Measurements from ENCODE around the gene CCNB2. TPM values are rescaled to one million over a fixed set of nuclear protein-coding genes. Genes with fewer than 3 reads are reported as not detected.

Gene CCNB2
- total and polyA plus RNA-seq, 10 of the 15 experiments (the other 5 are each of a cell fraction or from before 2014, with no cell fraction given), result 74.1 to 211 (median 103) TPM

GRCh38 chr15:59137566-59137965 lies 32.6 kb downstream of the CCNB2 start:
- Histone ChIP-seq H3K4me2 (ENCODE audit: control insufficient read depth, insufficient read depth) (no peak overlapping the region), H3K4me1 (ENCODE audit: control insufficient read depth, insufficient read depth, low read length) (peaks cover 6% of the 10 kb centered on the region), H3K27me3 (replicated peaks in 1 of 2; ENCODE audit: control insufficient read depth in 2 of 2, insufficient read depth in 2 of 2, low read length in 1 of 2) (no peaks in the 10 kb centered on the region), H4K20me1 (ENCODE audit: control insufficient read depth, insufficient read depth) (no peaks in the 10 kb centered on the region), H3K79me2 (ENCODE audit: control insufficient read depth, insufficient read depth, low read length) (no peaks in the 10 kb centered on the region), H3K27ac (ENCODE audit: control insufficient read depth, insufficient read depth) (no peak overlapping the region), H3K36me3 (ENCODE audit: control insufficient read depth in 2 of 2, insufficient read depth in 2 of 2, low read length in 1 of 2) (peaks cover 31 to 32% of the 10 kb centered on the region in 2 experiments), H3K4me3 (no peak overlapping the region), H3K9me3 (replicated peaks; ENCODE audit: control insufficient read depth, insufficient read depth, low read length) (no peaks in the 10 kb centered on the region), H3K9ac (ENCODE audit: control insufficient read depth, insufficient read depth, low read length) (no peak overlapping the region), H2AFZ (ENCODE audit: control insufficient read depth, low read depth, low read length) (no peak overlapping the region)
- FAIRE-seq, result no peak
- no peak for DNase-seq (ENCODE audit: low read depth, low spot score)
- intact Hi-C loops (cut with micrococcal nuclease; ENCODE audit: unreplicated experiment), result no loop called here
- in situ Hi-C loops (cut with MboI), result no loop called here
- POLR2A ChIA-PET, result no interaction called here
- WGBS (ENCODE audit: insufficient coverage, insufficient replicate concordance, low lambda C conversion rate, missing lambda C conversion rate), result 0% methylated on average over 2 of the region's 2 CpGs
- CTCF ChIA-PET, result interaction anchor here (0.7 to 2.6 kb wide), 12 partner anchors 12 to 391 kb away, joined by 3 to 21 read pairs (median 4); partner anchors contain the start of gene CCNB2
- TF ChIP-seq ETV6 (conservative IDR thresholded peaks at IDR 0.05 in 1 of 2, IDR thresholded peaks at IDR 0.05 in 1 of 2; ENCODE audit: borderline replicate concordance in 1 of 2, low read depth in 1 of 2), result peak in 1 of 2 experiments; percentile 71; a peak in 1 of 4 replicates
- 0 out of 2 replicates have a peak, but pooled peaks have one; percentile 2 for TF ChIP-seq POLR2A (IDR thresholded peaks at IDR 0.05; ENCODE audit: low read depth, low read length)
- TF ChIP-seq, protein P1, sequence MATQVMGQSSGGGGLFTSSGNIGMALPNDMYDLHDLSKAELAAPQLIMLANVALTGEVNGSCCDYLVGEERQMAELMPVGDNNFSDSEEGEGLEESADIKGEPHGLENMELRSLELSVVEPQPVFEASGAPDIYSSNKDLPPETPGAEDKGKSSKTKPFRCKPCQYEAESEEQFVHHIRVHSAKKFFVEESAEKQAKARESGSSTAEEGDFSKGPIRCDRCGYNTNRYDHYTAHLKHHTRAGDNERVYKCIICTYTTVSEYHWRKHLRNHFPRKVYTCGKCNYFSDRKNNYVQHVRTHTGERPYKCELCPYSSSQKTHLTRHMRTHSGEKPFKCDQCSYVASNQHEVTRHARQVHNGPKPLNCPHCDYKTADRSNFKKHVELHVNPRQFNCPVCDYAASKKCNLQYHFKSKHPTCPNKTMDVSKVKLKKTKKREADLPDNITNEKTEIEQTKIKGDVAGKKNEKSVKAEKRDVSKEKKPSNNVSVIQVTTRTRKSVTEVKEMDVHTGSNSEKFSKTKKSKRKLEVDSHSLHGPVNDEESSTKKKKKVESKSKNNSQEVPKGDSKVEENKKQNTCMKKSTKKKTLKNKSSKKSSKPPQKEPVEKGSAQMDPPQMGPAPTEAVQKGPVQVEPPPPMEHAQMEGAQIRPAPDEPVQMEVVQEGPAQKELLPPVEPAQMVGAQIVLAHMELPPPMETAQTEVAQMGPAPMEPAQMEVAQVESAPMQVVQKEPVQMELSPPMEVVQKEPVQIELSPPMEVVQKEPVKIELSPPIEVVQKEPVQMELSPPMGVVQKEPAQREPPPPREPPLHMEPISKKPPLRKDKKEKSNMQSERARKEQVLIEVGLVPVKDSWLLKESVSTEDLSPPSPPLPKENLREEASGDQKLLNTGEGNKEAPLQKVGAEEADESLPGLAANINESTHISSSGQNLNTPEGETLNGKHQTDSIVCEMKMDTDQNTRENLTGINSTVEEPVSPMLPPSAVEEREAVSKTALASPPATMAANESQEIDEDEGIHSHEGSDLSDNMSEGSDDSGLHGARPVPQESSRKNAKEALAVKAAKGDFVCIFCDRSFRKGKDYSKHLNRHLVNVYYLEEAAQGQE (IDR thresholded peaks at IDR 0.05; ENCODE audit: low read depth, low read length), result no peak
- TF ChIP-seq NR2C2 (IDR thresholded peaks at IDR 0.05; ENCODE audit: borderline replicate concordance, control insufficient read depth, insufficient read length, low read depth), result no peak
- no peak for TF ChIP-seq SPI1 (IDR thresholded peaks at IDR 0.05; ENCODE audit: borderline replicate concordance, insufficient read depth, low read depth, low read length)
- TF ChIP-seq BCLAF1 (IDR thresholded peaks at IDR 0.05), result no peak
- peak; percentile 48; the same call in 1 of the 2 replicates for TF ChIP-seq JUNB (IDR thresholded peaks at IDR 0.05)
- no peak for TF ChIP-seq TCF7 (IDR thresholded peaks at IDR 0.05; ENCODE audit: borderline replicate concordance)
- RAD21 ChIA-PET (ENCODE audit: unreplicated experiment), result interaction anchor here (1.2 to 1.6 kb wide), 2 partner anchors 153 to 158 kb away, joined by 3 to 12 read pairs; no protein-coding TSS in a partner anchor
- ATAC-seq, result peak; percentile 13; the same call in 2 of the 3 replicates
- SMC1A ChIA-PET (ENCODE audit: uncharacterized antibody, unreplicated experiment), result interaction anchor here (1.0 to 1.6 kb wide), 6 partner anchors 15 to 910 kb away, joined by 3 to 12 read pairs (median 4); no protein-coding TSS in a partner anchor
- no TSS peak for BruUV-seq (replicated peaks)

All from GM12878 (cell line).